Measurements from ENCODE around the gene PRKAA2.

Gene PRKAA2

GRCh38 chr1:56719171-56719570 lies 74.1 kb downstream of the PRKAA2 start:
- TF ChIP-seq MAX (IDR thresholded peaks at IDR 0.05): no peak

- no peak for TF ChIP-seq TEAD4 (IDR thresholded peaks at IDR 0.05)
- no peak for TF ChIP-seq EGR1 (IDR thresholded peaks at IDR 0.05)
- TF ChIP-seq YY1 (IDR thresholded peaks at IDR 0.05; ENCODE audit: low read depth): no peak
- TF ChIP-seq REST (IDR thresholded peaks at IDR 0.05; ENCODE audit: low read depth): no peak
Measured at GRCh38 chr1:56726706-56727105, 81.6 kb downstream of the PRKAA2 start.

GRCh38 chr1:56728964-56729363 lies 83.8 kb downstream of the PRKAA2 start:
- TF ChIP-seq CEBPB (IDR thresholded peaks at IDR 0.05) (no peak), TAF1 (IDR thresholded peaks at IDR 0.05; ENCODE audit: low read depth) (no peak), CREB1 (IDR thresholded peaks at IDR 0.05; ENCODE audit: low read depth) (no peak), ZBTB7A (IDR thresholded peaks at IDR 0.05; ENCODE audit: low read depth) (no peak), USF1 (IDR thresholded peaks at IDR 0.05) (no peak), EP300 (IDR thresholded peaks at IDR 0.05; ENCODE audit: borderline replicate concordance) (no peak), TEAD4 (IDR thresholded peaks at IDR 0.05) (no peak), FOXM1 (IDR thresholded peaks at IDR 0.05; ENCODE audit: borderline replicate concordance, low read depth) (no peak), REST (IDR thresholded peaks at IDR 0.05; ENCODE audit: low read depth) (no peak), YY1 (IDR thresholded peaks at IDR 0.05; ENCODE audit: low read depth) (no peak), NFIC (IDR thresholded peaks at IDR 0.05) (no peak), EGR1 (IDR thresholded peaks at IDR 0.05) (no peak), TCF12 (IDR thresholded peaks at IDR 0.05; ENCODE audit: low read depth) (no peak), MAX (IDR thresholded peaks at IDR 0.05) (no peak), RAD21 (IDR thresholded peaks at IDR 0.05; ENCODE audit: low read depth) (no peak)

GRCh38 chr1:56745231-56745630 lies 100.1 kb downstream of the PRKAA2 start:
- TF ChIP-seq ZBTB7A (IDR thresholded peaks at IDR 0.05; ENCODE audit: low read depth) (no peak), NFIC (IDR thresholded peaks at IDR 0.05) (no peak), USF1 (IDR thresholded peaks at IDR 0.05) (no peak), EP300 (IDR thresholded peaks at IDR 0.05; ENCODE audit: borderline replicate concordance) (no peak)

GRCh38 chr1:56754708-56755479 lies 109.8 kb downstream of the PRKAA2 start:
- TF ChIP-seq RAD21 (IDR thresholded peaks at IDR 0.05; ENCODE audit: low read depth): no peak
- TF ChIP-seq CEBPB (IDR thresholded peaks at IDR 0.05): no peak
- TF ChIP-seq FOXM1 (IDR thresholded peaks at IDR 0.05; ENCODE audit: borderline replicate concordance, low read depth): no peak
- no peak for TF ChIP-seq TAF1 (IDR thresholded peaks at IDR 0.05; ENCODE audit: low read depth)
- no peak for TF ChIP-seq MAX (IDR thresholded peaks at IDR 0.05)
- TF ChIP-seq TCF12 (IDR thresholded peaks at IDR 0.05; ENCODE audit: low read depth): no peak

GRCh38 chr1:56755911-56756310 lies 110.8 kb downstream of the PRKAA2 start:
- TF ChIP-seq TAF1 (IDR thresholded peaks at IDR 0.05; ENCODE audit: low read depth) (no peak), NFIC (IDR thresholded peaks at IDR 0.05) (no peak), RAD21 (IDR thresholded peaks at IDR 0.05; ENCODE audit: low read depth) (no peak), EGR1 (IDR thresholded peaks at IDR 0.05) (no peak), TEAD4 (IDR thresholded peaks at IDR 0.05) (no peak), REST (IDR thresholded peaks at IDR 0.05; ENCODE audit: low read depth) (no peak), USF1 (IDR thresholded peaks at IDR 0.05) (no peak), FOXM1 (IDR thresholded peaks at IDR 0.05; ENCODE audit: borderline replicate concordance, low read depth) (no peak), ZBTB7A (IDR thresholded peaks at IDR 0.05; ENCODE audit: low read depth) (no peak), TCF12 (IDR thresholded peaks at IDR 0.05; ENCODE audit: low read depth) (no peak), CEBPB (IDR thresholded peaks at IDR 0.05) (no peak), CREB1 (IDR thresholded peaks at IDR 0.05; ENCODE audit: low read depth) (no peak), EP300 (IDR thresholded peaks at IDR 0.05; ENCODE audit: borderline replicate concordance) (no peak), YY1 (IDR thresholded peaks at IDR 0.05; ENCODE audit: low read depth) (no peak), MAX (IDR thresholded peaks at IDR 0.05) (no peak)

All from Ishikawa (cell line).